Ovary (tissue), 3 donors: ENCODE results near the gene APBB2.

Source experiments
- CTCF ChIP-seq, 3 donors: fragments of 450-650 bp in 2 of 3; fragments of 200-600 bp in 1 of 3; IDR thresholded peaks; one replicate each; pipeline versions ENCODE4 v1.5.1 to v1.8.0; 2016 to 2022; ENCODE audit warnings: antibody characterized with exemption in 3 of 3, mild to moderate bottlenecking in 1 of 3
- POLR2A ChIP-seq: fragments of 450-650 bp; IDR thresholded peaks from one replicate; pipeline ENCODE4 v1.6.1; 2017; ENCODE audit warnings: antibody characterized with exemption, mild to moderate bottlenecking, moderate library complexity
- donor health status: DM: no; HTN: no; CAD: no.

GRCh38 chr4:40838742-40839141 is 375.6 kb downstream of the APBB2 start:
- no peak for TF ChIP-seq CTCF (IDR thresholded peaks at IDR 0.05)
- no peak for TF ChIP-seq POLR2A
